ENCODE data around the gene ST3GAL2. TPM values are rescaled to one million over a fixed set of nuclear protein-coding genes. Genes with fewer than 3 reads are reported as not detected.

The ST3GAL2 gene
- total and polyA plus RNA-seq, 9 of the 15 experiments (the other 6 are each of a cell fraction or from before 2014, with no cell fraction given): 1.5 to 108 (median 34.3) TPM

DNA sequence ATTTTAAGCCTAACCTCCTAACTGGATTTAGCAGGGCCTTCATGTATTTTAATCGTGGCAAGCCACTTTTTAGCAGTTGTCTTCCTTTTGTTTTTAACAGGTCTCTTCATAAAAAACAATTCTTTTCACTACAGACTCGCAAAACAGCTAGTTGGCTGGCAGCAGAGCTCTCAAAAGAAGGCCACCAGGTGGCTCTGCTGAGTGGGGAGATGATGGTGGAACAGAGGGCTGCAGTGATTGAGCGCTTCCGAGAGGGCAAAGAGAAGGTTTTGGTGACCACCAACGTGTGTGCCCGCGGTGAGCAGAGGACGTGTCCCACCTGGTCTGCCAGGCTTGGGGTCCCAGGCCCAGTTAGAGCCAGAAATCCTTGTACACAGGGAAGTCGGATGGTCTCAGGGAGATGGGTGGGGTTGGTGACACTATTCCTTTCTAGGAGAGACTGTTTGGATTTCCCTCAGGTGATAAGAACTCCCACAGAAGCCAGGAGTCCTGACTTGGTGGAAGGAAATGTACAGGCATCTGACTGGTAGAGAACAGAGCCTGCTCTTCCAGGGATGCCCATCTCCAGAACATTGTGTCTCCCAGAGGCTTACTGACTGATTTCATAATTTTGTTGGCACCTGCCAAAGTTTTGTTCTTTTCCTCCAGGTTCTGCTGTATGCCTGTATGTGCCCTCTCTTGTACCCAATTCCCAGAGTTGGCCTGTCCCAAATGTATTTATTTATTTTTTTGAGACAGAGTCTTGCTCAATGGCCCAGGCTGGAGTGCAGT, 107.1 kb downstream of the ST3GAL2 start:
- no TSS peak for BruUV-seq (replicated peaks)
- Histone ChIP-seq H3K9me1 (ENCODE audit: control insufficient read depth, insufficient read depth, low read length) (no peaks in the 10 kb centered on the region), H3K36me3 (ENCODE audit: control insufficient read depth, insufficient read depth, low read length) (peaks cover 30% of the 10 kb centered on the region; the same call in 2 of the 3 replicates), H3K9ac (ENCODE audit: insufficient read depth in 1 of 2, low read depth in 2 of 2, low read length in 2 of 2) (no peak overlapping the region), H3K4me3 (no peak overlapping the region), H3K27ac (ENCODE audit: extremely low read depth, low read depth, low read length) (no peak overlapping the region), H3K4me2 (ENCODE audit: insufficient read depth, low read length) (no peak overlapping the region), H3K9me3 (replicated peaks; ENCODE audit: control insufficient read depth, insufficient read depth, low read depth, low read length) (no peaks in the 10 kb centered on the region), H3K27me3 (ENCODE audit: control insufficient read depth in 2 of 2, insufficient read depth in 2 of 2, low read length in 2 of 2) (no peaks in the 10 kb centered on the region), H3K79me2 (ENCODE audit: control insufficient read depth, insufficient read depth, low read length) (no peaks in the 10 kb centered on the region), H4K20me1 (replicated peaks; ENCODE audit: control insufficient read depth, insufficient read depth, low read length) (no peaks in the 10 kb centered on the region), H3K4me1 (replicated peaks in 1 of 2; ENCODE audit: control insufficient read depth in 2 of 2, insufficient read depth in 2 of 2, low read length in 2 of 2) (peaks cover 4% of the 10 kb centered on the region in 2 experiments; a peak in 3 of 5 replicates), H2AFZ (ENCODE audit: low read depth, low read length) (no peak overlapping the region)
- DNase-seq (ENCODE audit: extremely low read depth in 1 of 4, low spot score in 3 of 4) (peak in 2 of 4 experiments; percentile 32 to 33), FAIRE-seq (peak; percentile 91), ATAC-seq (peak; percentile 88)
- intact Hi-C loops (cut with micrococcal nuclease): no loop called here
- WGBS (ENCODE audit: insufficient coverage, low coverage, missing lambda C conversion rate): 25% methylated on average over 7 of the region's 9 CpGs
- ChIA-PET CTCF (ENCODE audit: low intra/inter-chr PET ratio) (no interaction called here), POLR2A (interaction anchor here (0.6 to 2.1 kb wide), 8 partner anchors 8 to 80 kb away, joined by 3 to 7 read pairs (median 4); partner anchors contain the start of genes AARS1 and EXOSC6)
- in situ Hi-C loops (cut with MboI): no loop called here
- TF ChIP-seq CTCF (IDR thresholded peaks at IDR 0.05 in 2 of 3, conservative IDR thresholded peaks at IDR 0.05 in 1 of 3; ENCODE audit: insufficient read depth in 2 of 3, low read depth in 1 of 3, low read length in 3 of 3) (peak; percentile 54 to 60 (median 55)), HDAC2 (IDR thresholded peaks at IDR 0.05) (0 out of 2 replicates have a peak, but pooled peaks have one; percentile 24), TBP (optimal IDR thresholded peaks at IDR 0.05; ENCODE audit: low read depth, low read length) (no peak), SMC3 (conservative IDR thresholded peaks at IDR 0.05; ENCODE audit: insufficient read depth, low read depth, low read length) (0 out of 2 replicates have a peak, but pooled peaks have one; percentile 29), RCOR1 (IDR thresholded peaks at IDR 0.05; ENCODE audit: borderline replicate concordance in 1 of 2, low read depth in 2 of 2, low read length in 2 of 2) (peak in 1 of 2 experiments; percentile 54; a peak in 1 of 4 replicates), ZNF695 (CRISPR knock-in tag; IDR thresholded peaks at IDR 0.05) (no peak), KLF6 (CRISPR knock-in tag; IDR thresholded peaks at IDR 0.05; ENCODE audit: borderline replicate concordance) (no peak), CTBP1 (IDR thresholded peaks at IDR 0.05; ENCODE audit: borderline replicate concordance) (0 out of 2 replicates have a peak, but pooled peaks have one; percentile 22), PTRF (tag; IDR thresholded peaks at IDR 0.05) (no peak), RAD21 (CRISPR knock-in tag; conservative IDR thresholded peaks at IDR 0.05 in 1 of 2, IDR thresholded peaks at IDR 0.05 in 1 of 2) (peak; percentile 53 to 72)
- TF ChIP-seq, protein P1, sequence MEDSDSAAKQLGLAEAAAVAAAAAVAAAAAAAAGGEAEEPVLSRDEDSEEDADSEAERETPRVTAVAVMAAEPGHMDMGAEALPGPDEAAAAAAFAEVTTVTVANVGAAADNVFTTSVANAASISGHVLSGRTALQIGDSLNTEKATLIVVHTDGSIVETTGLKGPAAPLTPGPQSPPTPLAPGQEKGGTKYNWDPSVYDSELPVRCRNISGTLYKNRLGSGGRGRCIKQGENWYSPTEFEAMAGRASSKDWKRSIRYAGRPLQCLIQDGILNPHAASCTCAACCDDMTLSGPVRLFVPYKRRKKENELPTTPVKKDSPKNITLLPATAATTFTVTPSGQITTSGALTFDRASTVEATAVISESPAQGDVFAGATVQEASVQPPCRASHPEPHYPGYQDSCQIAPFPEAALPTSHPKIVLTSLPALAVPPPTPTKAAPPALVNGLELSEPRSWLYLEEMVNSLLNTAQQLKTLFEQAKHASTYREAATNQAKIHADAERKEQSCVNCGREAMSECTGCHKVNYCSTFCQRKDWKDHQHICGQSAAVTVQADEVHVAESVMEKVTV (CRISPR knock-in tag; IDR thresholded peaks at IDR 0.05): 0 out of 2 replicates have a peak, but pooled peaks have one; percentile 40

Measured in K562 (cell line).